ENCODE results near the gene GNB1L. TPM values are rescaled to one million over a fixed set of nuclear protein-coding genes. Genes with fewer than 3 reads are reported as not detected.

The GNB1L gene
- total and polyA plus RNA-seq, 9 of the 15 experiments (the other 6 are each of a cell fraction or from before 2014, with no cell fraction given): 0.56 to 50.5 (median 10.2) TPM

GRCh38 chr22:19756288-19757128 lies 98.2 kb downstream of the GNB1L start (continued):
- 0 out of 4 replicates have a peak, but pooled peaks have one; percentile 16 to 76 for TF ChIP-seq MLX (CRISPR knock-in tag; conservative IDR thresholded peaks at IDR 0.05)
- TF ChIP-seq NFE2 (IDR thresholded peaks at IDR 0.05; ENCODE audit: low read depth): no peak
- no peak for TF ChIP-seq CEBPB (tag; IDR thresholded peaks at IDR 0.05)
- TF ChIP-seq HOXB6 (CRISPR knock-in tag; IDR thresholded peaks at IDR 0.05; ENCODE audit: borderline replicate concordance): no peak
- TF ChIP-seq RBM14 (IDR thresholded peaks at IDR 0.05; ENCODE audit: borderline replicate concordance, insufficient read depth, low read depth, low read length): no peak; the same call in 1 of the 2 replicates
- no peak for TF ChIP-seq ELF1 (tag; IDR thresholded peaks at IDR 0.05)
- no peak for TF ChIP-seq ZNF445 (CRISPR knock-in tag; IDR thresholded peaks at IDR 0.05; ENCODE audit: low read depth)
- no peak for TF ChIP-seq NR2C2 (CRISPR knock-in tag; IDR thresholded peaks at IDR 0.05)
- TF ChIP-seq NR2C2 (tag; IDR thresholded peaks at IDR 0.05): no peak
- peak; percentile 57 for TF ChIP-seq HNRNPLL (IDR thresholded peaks at IDR 0.05; ENCODE audit: low read depth, low read length, poor library complexity, severe bottlenecking)
- no peak for TF ChIP-seq ZNF79 (CRISPR knock-in tag; IDR thresholded peaks at IDR 0.05; ENCODE audit: low read depth)
- no peak for TF ChIP-seq NCOA6 (IDR thresholded peaks at IDR 0.05)
- TF ChIP-seq HIVEP1 (CRISPR knock-in tag; IDR thresholded peaks at IDR 0.05): no peak
- TF ChIP-seq RHOXF2B (CRISPR knock-in tag; conservative IDR thresholded peaks at IDR 0.05): peak; percentile 72; the same call in 1 of the 2 replicates
- no peak for TF ChIP-seq RFX7 (CRISPR knock-in tag; IDR thresholded peaks at IDR 0.05)
- TF ChIP-seq TFAP4 (CRISPR knock-in tag; IDR thresholded peaks at IDR 0.05; ENCODE audit: borderline replicate concordance): no peak
- TF ChIP-seq KLF1 (tag; IDR thresholded peaks at IDR 0.05): 0 out of 2 replicates have a peak, but pooled peaks have one; percentile 22
- no peak for TF ChIP-seq CREBBP (IDR thresholded peaks at IDR 0.05; ENCODE audit: low read depth, low read length)
- TF ChIP-seq GMEB1 (CRISPR knock-in tag; IDR thresholded peaks at IDR 0.05): no peak
- peak; percentile 91 for TF ChIP-seq HMGN3 (IDR thresholded peaks at IDR 0.05; ENCODE audit: borderline replicate concordance, extremely low read depth, insufficient read length, low read depth, low read length)
- no peak for TF ChIP-seq ZNF41 (CRISPR knock-in tag; conservative IDR thresholded peaks at IDR 0.05)
- no peak for TF ChIP-seq POLR2A (conservative IDR thresholded peaks at IDR 0.05)
- no peak for TF ChIP-seq CSDE1 (IDR thresholded peaks at IDR 0.05)
- no peak for TF ChIP-seq CHD1 (IDR thresholded peaks at IDR 0.05; ENCODE audit: low read length)
- TF ChIP-seq ZNF384 (IDR thresholded peaks at IDR 0.05; ENCODE audit: low read depth, low read length): 0 out of 2 replicates have a peak, but pooled peaks have one; percentile 49
- TF ChIP-seq BCOR (IDR thresholded peaks at IDR 0.05): peak; percentile 92
- 0 out of 2 replicates have a peak, but pooled peaks have one; percentile 41 for TF ChIP-seq ZNF24 (IDR thresholded peaks at IDR 0.05)
